ENCODE data around the gene DPP10.
A peak's percentile ranks its signal among the peaks of the same experiment; 100 is the strongest.

DPP10 gene

DNA sequence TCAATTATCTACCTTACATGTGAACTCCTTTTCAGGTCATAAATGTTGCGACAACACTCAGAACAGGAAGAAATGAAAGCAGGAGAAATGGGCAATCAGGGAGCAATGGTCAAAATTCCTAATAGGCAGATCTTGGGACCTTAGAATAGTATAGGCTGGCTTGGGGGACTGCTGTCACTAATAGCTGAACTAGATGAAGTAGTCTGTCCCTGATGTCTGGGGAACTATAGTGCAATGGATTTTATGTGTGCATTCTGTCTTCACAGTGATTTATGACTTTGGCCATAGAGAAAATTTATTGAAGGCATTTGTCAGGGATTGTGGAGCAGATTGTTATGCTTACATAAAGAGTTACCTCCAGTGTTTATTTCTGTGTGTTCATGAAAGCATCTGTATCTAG is 6.1 kb upstream of the DPP10 start:
- Histone ChIP-seq H3K79me2 (ENCODE audit: control insufficient read depth, insufficient read depth, low read length, poor library complexity) (no peaks in the 10 kb centered on the region), H4K8ac (ENCODE audit: low read depth, low read length) (no peak overlapping the region), H3K27ac (ENCODE audit: low read depth, low read length) (no peak overlapping the region), H3K4ac (ENCODE audit: low read depth, low read length) (no peak overlapping the region), H4K12ac (ENCODE audit: low read depth, low read length) (no peak overlapping the region), H2AK5ac (ENCODE audit: low read length) (no peak overlapping the region), H3K4me1 (ENCODE audit: control insufficient read depth in 1 of 2, insufficient read depth in 2 of 2, low read length in 2 of 2) (no peaks in the 10 kb centered on the region), H3K9ac (ENCODE audit: low read length) (no peak overlapping the region), H3K36me3 (ENCODE audit: control insufficient read depth in 1 of 2, insufficient read depth in 2 of 2, low read length in 2 of 2) (no peaks in the 10 kb centered on the region), H4K91ac (ENCODE audit: low read depth, low read length) (no peak overlapping the region), H3K9me3 (ENCODE audit: insufficient read depth, low read depth, low read length) (no peaks in the 10 kb centered on the region), H3K14ac (ENCODE audit: low read length) (no peak overlapping the region), H2AFZ (ENCODE audit: insufficient read depth, low read length, poor library complexity) (no peak overlapping the region), H3K4me2 (ENCODE audit: low read length) (no peak overlapping the region), H3K18ac (ENCODE audit: low read length) (no peak overlapping the region), H3K27me3 (ENCODE audit: insufficient read depth, low read length) (no peaks in the 10 kb centered on the region), H3K79me1 (ENCODE audit: low read length) (no peaks in the 10 kb centered on the region), H3K4me3 (ENCODE audit: low read depth, low read length) (no peak overlapping the region), H2BK120ac (ENCODE audit: insufficient read depth, low read length, poor library complexity) (no peak overlapping the region), H2BK12ac (ENCODE audit: low read length) (no peak overlapping the region), H3K23ac (ENCODE audit: low read length) (no peak overlapping the region), H2BK5ac (ENCODE audit: low read depth, low read length, poor library complexity) (no peak overlapping the region)
- no CpG with 5 or more reads among the region's 1 CpG for WGBS (ENCODE audit: extremely low coverage, insufficient coverage, insufficient read length)
- no peak for DNase-seq

DNA sequence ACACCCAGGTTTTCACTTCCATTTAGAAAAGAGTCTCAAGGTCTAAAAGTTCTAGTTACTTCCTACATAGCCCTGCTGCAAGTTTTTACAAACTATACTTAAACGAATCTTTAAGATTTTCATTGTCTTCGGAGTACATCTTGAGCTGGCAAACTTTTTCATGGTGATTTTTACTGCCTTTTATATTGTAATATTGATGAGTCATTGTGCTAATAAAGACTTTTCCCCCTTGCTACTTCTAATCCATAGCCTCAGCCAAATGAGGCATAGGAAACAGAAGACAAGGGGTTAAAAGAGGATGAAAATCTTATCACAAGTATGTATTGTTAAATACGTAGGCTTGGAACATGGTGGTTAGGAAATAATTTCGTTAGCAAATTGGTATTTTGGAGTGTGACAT is 4.1 kb downstream of the DPP10 start:
- no peaks in the 10 kb centered on the region for H3K36me3 ChIP-seq (ENCODE audit: control insufficient read depth in 1 of 2, insufficient read depth in 2 of 2, low read length in 2 of 2)
- no peak overlapping the region for H2AFZ ChIP-seq (ENCODE audit: insufficient read depth, low read length, poor library complexity)
- no peaks in the 10 kb centered on the region for H3K79me2 ChIP-seq (ENCODE audit: control insufficient read depth, insufficient read depth, low read length, poor library complexity)
- H3K18ac ChIP-seq (ENCODE audit: low read length): no peak overlapping the region
- no peak overlapping the region for H3K27ac ChIP-seq (ENCODE audit: low read depth, low read length)
- no peak overlapping the region for H2AK5ac ChIP-seq (ENCODE audit: low read length)
- H3K9me3 ChIP-seq (ENCODE audit: insufficient read depth, low read depth, low read length): no peaks in the 10 kb centered on the region
- no peak overlapping the region for H2BK5ac ChIP-seq (ENCODE audit: low read depth, low read length, poor library complexity)
- no peak overlapping the region for H3K9ac ChIP-seq (ENCODE audit: low read length)
- H4K12ac ChIP-seq (ENCODE audit: low read depth, low read length): no peak overlapping the region
- no peak overlapping the region for H3K23ac ChIP-seq (ENCODE audit: low read length)
- H4K8ac ChIP-seq (ENCODE audit: low read depth, low read length): no peak overlapping the region
- no peak overlapping the region for H3K4me3 ChIP-seq (ENCODE audit: low read depth, low read length)
- no peaks in the 10 kb centered on the region for H3K4me1 ChIP-seq (ENCODE audit: control insufficient read depth in 1 of 2, insufficient read depth in 2 of 2, low read length in 2 of 2)
- H2BK12ac ChIP-seq (ENCODE audit: low read length): no peak overlapping the region
- H3K4ac ChIP-seq (ENCODE audit: low read depth, low read length): no peak overlapping the region
- no peak overlapping the region for H2BK120ac ChIP-seq (ENCODE audit: insufficient read depth, low read length, poor library complexity)
- no peak overlapping the region for H3K4me2 ChIP-seq (ENCODE audit: low read length)
- no peak for DNase-seq
- no peak overlapping the region for H4K91ac ChIP-seq (ENCODE audit: low read depth, low read length)
- no peaks in the 10 kb centered on the region for H3K27me3 ChIP-seq (ENCODE audit: insufficient read depth, low read length)
- WGBS (ENCODE audit: extremely low coverage, insufficient coverage, insufficient read length): no CpG with 5 or more reads among the region's 4 CpGs
- H3K79me1 ChIP-seq (ENCODE audit: low read length): no peaks in the 10 kb centered on the region
- no peak overlapping the region for H3K14ac ChIP-seq (ENCODE audit: low read length)

DNA sequence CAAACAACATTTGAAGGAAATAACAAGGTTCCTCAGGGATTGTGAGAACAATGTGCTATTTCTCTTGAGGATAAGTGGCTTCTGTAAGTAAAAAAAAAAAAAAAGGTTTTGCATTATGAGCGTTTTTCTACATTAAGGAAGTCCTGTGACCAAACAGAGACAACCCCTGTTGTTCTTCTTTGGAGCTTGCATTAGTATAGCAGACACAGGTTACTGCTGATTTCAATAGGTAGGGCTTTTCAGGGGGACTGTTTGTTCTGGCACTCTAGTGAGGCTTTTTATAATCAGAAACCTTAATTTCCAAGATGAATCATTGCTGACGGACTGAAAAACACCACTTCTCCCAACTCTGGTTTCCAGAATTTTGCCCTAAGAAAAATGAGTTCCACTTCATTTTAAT is 8.2 kb downstream of the DPP10 start:
- Histone ChIP-seq H3K9me3 (ENCODE audit: insufficient read depth, low read depth, low read length) (no peaks in the 10 kb centered on the region), H3K4me1 (ENCODE audit: control insufficient read depth in 1 of 2, insufficient read depth in 2 of 2, low read length in 2 of 2) (no peaks in the 10 kb centered on the region), H3K4me2 (ENCODE audit: low read length) (no peak overlapping the region), H2BK12ac (ENCODE audit: low read length) (no peak overlapping the region), H4K91ac (ENCODE audit: low read depth, low read length) (no peak overlapping the region), H3K14ac (ENCODE audit: low read length) (no peak overlapping the region), H3K79me2 (ENCODE audit: control insufficient read depth, insufficient read depth, low read length, poor library complexity) (no peaks in the 10 kb centered on the region), H2BK5ac (ENCODE audit: low read depth, low read length, poor library complexity) (no peak overlapping the region), H3K36me3 (ENCODE audit: control insufficient read depth in 1 of 2, insufficient read depth in 2 of 2, low read length in 2 of 2) (no peaks in the 10 kb centered on the region), H4K8ac (ENCODE audit: low read depth, low read length) (no peak overlapping the region), H3K79me1 (ENCODE audit: low read length) (no peaks in the 10 kb centered on the region), H3K9ac (ENCODE audit: low read length) (no peak overlapping the region), H3K4ac (ENCODE audit: low read depth, low read length) (no peak overlapping the region), H3K18ac (ENCODE audit: low read length) (no peak overlapping the region), H2AFZ (ENCODE audit: insufficient read depth, low read length, poor library complexity) (no peak overlapping the region), H2AK5ac (ENCODE audit: low read length) (no peak overlapping the region), H3K27ac (ENCODE audit: low read depth, low read length) (no peak overlapping the region), H4K12ac (ENCODE audit: low read depth, low read length) (no peak overlapping the region), H3K27me3 (ENCODE audit: insufficient read depth, low read length) (no peaks in the 10 kb centered on the region), H3K4me3 (ENCODE audit: low read depth, low read length) (no peak overlapping the region), H3K23ac (ENCODE audit: low read length) (no peak overlapping the region), H2BK120ac (ENCODE audit: insufficient read depth, low read length, poor library complexity) (no peak overlapping the region)
- no CpG with 5 or more reads among the region's 2 CpGs for WGBS (ENCODE audit: extremely low coverage, insufficient coverage, insufficient read length)
- DNase-seq: no peak

DNA sequence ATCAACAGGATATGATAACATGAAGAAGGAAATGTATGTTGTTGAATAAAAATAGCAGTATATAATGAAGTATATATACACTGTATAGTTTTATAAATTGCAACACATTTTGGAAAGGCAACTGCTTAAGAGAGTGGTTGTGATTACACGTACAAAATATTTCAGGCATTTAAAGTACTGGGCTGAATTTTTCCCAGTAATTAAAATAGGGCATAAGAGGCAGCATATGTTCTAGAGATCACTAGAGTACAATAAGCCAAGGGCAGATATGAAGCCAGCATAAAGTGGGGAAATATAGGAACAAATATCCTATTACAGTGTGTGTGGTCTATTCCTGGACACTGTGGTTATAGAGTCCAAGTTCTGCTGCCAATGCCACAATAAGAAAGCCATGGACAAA is 14.1 kb downstream of the DPP10 start:
- no peaks in the 10 kb centered on the region for H3K79me1 ChIP-seq (ENCODE audit: low read length)

More for the DNA sequence above, 14.1 kb downstream of the DPP10 start:
- H3K27me3 ChIP-seq (ENCODE audit: insufficient read depth, low read length): no peaks in the 10 kb centered on the region
- no peak overlapping the region for H2BK12ac ChIP-seq (ENCODE audit: low read length)
- no peak overlapping the region for H4K91ac ChIP-seq (ENCODE audit: low read depth, low read length)
- no peak overlapping the region for H4K12ac ChIP-seq (ENCODE audit: low read depth, low read length)
- H3K27ac ChIP-seq (ENCODE audit: low read depth, low read length): no peak overlapping the region
- no peak overlapping the region for H3K4me2 ChIP-seq (ENCODE audit: low read length)
- H3K4me1 ChIP-seq (ENCODE audit: control insufficient read depth in 1 of 2, insufficient read depth in 2 of 2, low read length in 2 of 2): no peaks in the 10 kb centered on the region
- no peak overlapping the region for H2BK120ac ChIP-seq (ENCODE audit: insufficient read depth, low read length, poor library complexity)
- H3K79me2 ChIP-seq (ENCODE audit: control insufficient read depth, insufficient read depth, low read length, poor library complexity): no peaks in the 10 kb centered on the region
- no peak overlapping the region for H3K18ac ChIP-seq (ENCODE audit: low read length)
- DNase-seq: peak in 1 of 2 donors; percentile 4
- H3K4ac ChIP-seq (ENCODE audit: low read depth, low read length): no peak overlapping the region
- no peak overlapping the region for H3K9ac ChIP-seq (ENCODE audit: low read length)
- no peak overlapping the region for H3K14ac ChIP-seq (ENCODE audit: low read length)
- H3K36me3 ChIP-seq (ENCODE audit: control insufficient read depth in 1 of 2, insufficient read depth in 2 of 2, low read length in 2 of 2): no peaks in the 10 kb centered on the region
- no peak overlapping the region for H2AFZ ChIP-seq (ENCODE audit: insufficient read depth, low read length, poor library complexity)
- H2BK5ac ChIP-seq (ENCODE audit: low read depth, low read length, poor library complexity): no peak overlapping the region
- no peak overlapping the region for H2AK5ac ChIP-seq (ENCODE audit: low read length)
- H4K8ac ChIP-seq (ENCODE audit: low read depth, low read length): no peak overlapping the region
- H3K4me3 ChIP-seq (ENCODE audit: low read depth, low read length): no peak overlapping the region
- no peak overlapping the region for H3K23ac ChIP-seq (ENCODE audit: low read length)
- H3K9me3 ChIP-seq (ENCODE audit: insufficient read depth, low read depth, low read length): no peaks in the 10 kb centered on the region
- no CpG with 5 or more reads among the region's 1 CpG for WGBS (ENCODE audit: extremely low coverage, insufficient coverage, insufficient read length)
